ENCODE measurements around the gene FARSA.
A peak's percentile ranks its signal among the peaks of the same experiment; 100 is the strongest.

- TF ChIP-seq ZBTB43 (CRISPR knock-in tag; conservative IDR thresholded peaks at IDR 0.05) (no peak), USF2 (IDR thresholded peaks at IDR 0.05; ENCODE audit: low read depth, low read length) (no peak), USF2 (CRISPR knock-in tag; IDR thresholded peaks at IDR 0.05; ENCODE audit: borderline replicate concordance) (no peak), KDM1A (CRISPR knock-in tag; IDR thresholded peaks at IDR 0.05) (no peak), EZH2 (conservative IDR thresholded peaks at IDR 0.05; ENCODE audit: low read depth, low read length) (no peak), FOXK2 (IDR thresholded peaks at IDR 0.05) (no peak), HCFC1 (IDR thresholded peaks at IDR 0.05; ENCODE audit: low read depth, low read length) (no peak), JUNB (CRISPR knock-in tag; IDR thresholded peaks at IDR 0.05; ENCODE audit: borderline replicate concordance) (no peak), AFF4 (CRISPR knock-in tag; IDR thresholded peaks at IDR 0.05) (no peak), ZNF142 (CRISPR knock-in tag; IDR thresholded peaks at IDR 0.05) (no peak), RAD21 (CRISPR knock-in tag; IDR thresholded peaks at IDR 0.05) (peak; percentile 80), ZNF501 (CRISPR knock-in tag; IDR thresholded peaks at IDR 0.05) (peak; percentile 79), NFRKB (IDR thresholded peaks at IDR 0.05) (no peak), CTCF (CRISPR knock-in tag; IDR thresholded peaks at IDR 0.05) (peak; percentile 78)
These were observed 48.4 kb downstream of the FARSA start for GRCh38 chr19:12884926-12885748.

All from HepG2 (cell line).